NCI-H2029 (cell line): ENCODE measurements around the gene CMSS1.
A peak's percentile ranks its signal among the peaks of the same experiment; 100 is the strongest.

Experiments
- DNase-seq: peaks from one replicate; lab custom pipeline; 2025; lab: John Stamatoyannopoulos, UW

The CMSS1 gene

GRCh38 chr3:100149130-100149529 lies 331.5 kb downstream of the CMSS1 start:
- peak; percentile 14 for DNase-seq

GRCh38 chr3:100149713-100150415 lies 332.2 kb downstream of the CMSS1 start:
- DNase-seq = no peak

GRCh38 chr3:100150473-100150872 lies 332.8 kb downstream of the CMSS1 start:
- no peak for DNase-seq

- DNase-seq = no peak
These were observed 333.5 kb downstream of the CMSS1 start for GRCh38 chr3:100151024-100151707.

- no peak for DNase-seq
These were observed 336.5 kb downstream of the CMSS1 start for GRCh38 chr3:100154171-100154570.

DNA sequence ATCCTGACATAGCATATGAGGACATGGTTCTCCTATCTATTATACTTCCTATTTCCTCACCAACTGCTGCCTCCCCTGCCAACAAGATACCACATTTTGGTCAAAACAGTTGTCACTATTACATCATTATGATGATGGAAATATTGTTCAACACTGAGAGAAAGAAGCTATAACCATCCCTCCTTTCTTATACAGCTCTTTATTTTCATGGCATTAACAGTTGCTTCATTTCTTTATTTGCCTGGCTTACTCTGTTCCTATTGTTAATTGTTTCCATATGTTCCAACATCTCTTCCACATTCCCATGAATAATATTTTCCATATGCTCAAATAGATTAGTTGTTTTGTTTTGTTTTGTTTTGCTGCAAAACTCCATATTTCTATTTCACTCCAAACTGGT lies 337.5 kb downstream of the CMSS1 start:
- no peak for DNase-seq

DNA sequence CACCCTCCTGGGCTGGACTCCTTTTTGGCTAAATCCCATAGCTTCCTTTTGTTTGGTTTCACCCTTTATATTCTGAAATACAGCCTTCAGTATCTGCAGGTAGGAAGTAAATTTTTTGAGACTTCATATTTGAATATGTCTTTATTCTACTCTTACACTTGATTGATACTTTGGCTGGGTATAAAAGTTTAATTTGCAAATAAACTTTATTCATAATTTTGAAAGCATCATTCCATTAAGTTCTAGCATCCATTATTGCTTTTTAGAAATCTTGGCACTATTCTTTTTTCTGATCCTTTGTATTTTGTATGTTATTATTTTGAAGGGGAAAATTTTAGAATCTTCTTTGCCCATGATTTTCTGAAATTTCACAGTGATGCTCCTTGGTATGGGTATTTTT lies 337.9 kb downstream of the CMSS1 start:
- DNase-seq = no peak

DNA sequence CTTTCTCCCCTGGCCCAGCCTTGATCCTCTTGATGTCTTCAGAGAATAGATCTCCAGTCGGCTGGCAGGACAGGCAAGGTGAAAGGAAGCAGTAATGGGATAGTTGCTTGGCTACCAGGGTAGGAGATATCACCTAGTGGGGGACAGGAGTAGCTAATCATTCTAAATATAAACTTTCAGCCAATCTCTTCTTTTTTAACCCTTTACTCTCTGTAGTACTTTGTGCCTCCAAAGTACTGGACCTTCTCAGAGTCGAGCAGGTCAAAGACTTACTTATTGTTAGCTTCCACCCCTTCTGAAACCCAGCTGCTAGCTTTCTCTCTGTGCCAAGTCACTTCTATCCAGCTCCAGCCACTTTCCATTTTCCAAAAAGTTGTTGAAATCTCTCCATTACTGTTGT lies 340.0 kb downstream of the CMSS1 start:
- no peak for DNase-seq

GRCh38 chr3:100158918-100159330 lies 341.3 kb downstream of the CMSS1 start:
- DNase-seq = peak; percentile 62

DNA sequence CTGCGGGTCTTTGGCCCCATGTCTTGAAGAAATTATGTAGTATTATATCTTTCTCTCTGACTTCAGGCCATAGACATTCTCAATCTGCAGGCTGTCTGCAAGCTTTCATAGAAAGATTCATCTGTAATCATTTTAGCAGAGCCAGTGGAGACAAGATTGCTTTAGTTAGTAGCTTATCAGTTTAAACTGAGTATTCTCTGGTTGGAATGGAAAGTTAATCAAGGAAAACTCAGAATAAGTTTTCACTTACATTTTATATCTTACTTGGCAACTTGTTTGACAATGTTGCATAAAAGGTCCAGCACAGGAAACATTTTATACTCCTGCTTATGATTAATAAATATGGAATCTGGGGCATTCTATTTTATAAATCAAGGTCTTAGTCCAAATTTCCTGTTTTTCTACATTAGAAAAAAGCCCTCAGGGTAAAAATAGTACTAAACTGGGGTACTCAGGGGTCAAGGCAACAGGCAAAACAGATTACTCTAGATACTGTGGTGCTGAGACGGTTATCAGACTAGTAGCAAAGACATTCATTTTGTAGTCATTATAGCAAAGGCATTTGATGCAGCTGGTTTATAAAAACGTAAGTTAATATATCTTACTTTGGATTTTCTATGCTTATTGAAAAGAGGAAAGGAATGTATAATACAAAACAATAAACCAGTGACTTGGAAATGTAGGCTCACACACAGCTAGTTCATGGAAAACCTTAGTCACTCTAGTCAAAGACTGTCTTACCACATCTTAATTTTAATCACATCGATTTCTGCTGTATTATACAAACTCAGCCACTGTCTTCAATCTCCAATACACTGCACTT lies 341.9 kb downstream of the CMSS1 start:
- DNase-seq = no peak

GRCh38 chr3:100160521-100160920 lies 342.9 kb downstream of the CMSS1 start:
- DNase-seq = no peak

GRCh38 chr3:100163787-100164186 lies 346.1 kb downstream of the CMSS1 start:
- DNase-seq = no peak

- DNase-seq = no peak
These were observed 347.1 kb downstream of the CMSS1 start for GRCh38 chr3:100164743-100165142.

DNA sequence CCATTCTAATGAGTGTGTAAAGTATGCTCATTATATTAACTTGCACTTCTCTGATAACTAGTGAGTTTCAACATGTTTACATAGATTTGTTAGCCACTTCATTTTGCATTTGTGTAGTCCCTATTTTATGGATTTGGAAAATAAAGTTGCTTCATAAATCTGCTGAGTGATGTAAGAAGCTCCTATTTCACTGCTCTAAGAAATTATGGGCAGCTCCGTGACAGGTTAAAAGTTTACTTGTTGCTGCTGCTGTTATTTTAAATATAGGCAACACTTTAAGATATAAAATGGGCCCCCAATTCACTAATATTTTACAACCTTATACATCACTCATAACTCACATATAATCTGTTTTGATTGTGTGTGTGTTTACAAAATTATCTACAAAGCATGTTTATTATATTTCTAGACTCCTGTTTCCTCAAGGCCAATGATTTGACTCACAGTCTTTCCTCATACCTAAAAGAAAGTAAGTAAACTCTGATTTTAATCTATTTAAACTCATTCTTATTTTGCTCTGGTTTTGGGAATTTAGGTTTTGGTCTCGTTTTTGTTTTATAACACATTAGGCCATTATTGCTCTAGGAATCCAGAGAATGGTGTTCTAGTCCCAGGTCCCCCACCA lies 348.4 kb downstream of the CMSS1 start:
- DNase-seq = no peak

DNA sequence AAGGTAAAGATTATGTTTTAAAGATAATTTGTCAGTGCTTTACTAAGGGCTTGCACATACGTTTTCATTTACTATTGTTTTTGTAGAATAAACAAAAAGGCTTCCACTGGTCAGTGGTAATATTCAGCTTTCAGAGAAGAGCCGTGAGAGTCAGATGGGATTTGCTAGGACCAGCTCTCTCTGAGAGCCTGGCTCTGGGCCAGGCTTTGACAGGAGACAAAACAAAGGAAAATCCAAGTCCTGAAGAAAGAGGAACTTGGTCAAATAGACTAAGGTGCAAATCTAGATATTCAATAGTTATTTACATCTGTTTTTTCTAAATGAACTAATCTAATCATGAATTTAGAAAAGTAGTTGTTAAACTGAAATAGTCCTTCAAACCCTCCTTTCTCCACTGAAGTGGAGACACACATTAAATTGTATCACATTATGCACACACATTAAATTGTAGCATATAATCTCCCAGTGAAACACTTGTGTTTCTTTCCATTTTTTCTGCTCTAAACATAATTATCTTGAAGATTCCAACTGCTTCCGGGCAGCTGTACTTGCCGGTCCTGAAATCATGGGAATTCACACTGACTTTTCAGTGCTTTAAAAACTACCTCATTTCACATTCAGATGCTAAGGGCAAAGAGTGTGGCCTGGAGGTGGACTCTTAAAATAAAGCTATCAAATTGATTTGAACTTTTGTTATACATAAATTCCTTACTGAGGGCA lies 351.7 kb downstream of the CMSS1 start:
- peak; percentile 19 for DNase-seq

- no peak for DNase-seq
These were observed 352.8 kb downstream of the CMSS1 start for GRCh38 chr3:100170486-100170885.

- no peak for DNase-seq
These were observed 353.7 kb downstream of the CMSS1 start for GRCh38 chr3:100171211-100171914.

DNA sequence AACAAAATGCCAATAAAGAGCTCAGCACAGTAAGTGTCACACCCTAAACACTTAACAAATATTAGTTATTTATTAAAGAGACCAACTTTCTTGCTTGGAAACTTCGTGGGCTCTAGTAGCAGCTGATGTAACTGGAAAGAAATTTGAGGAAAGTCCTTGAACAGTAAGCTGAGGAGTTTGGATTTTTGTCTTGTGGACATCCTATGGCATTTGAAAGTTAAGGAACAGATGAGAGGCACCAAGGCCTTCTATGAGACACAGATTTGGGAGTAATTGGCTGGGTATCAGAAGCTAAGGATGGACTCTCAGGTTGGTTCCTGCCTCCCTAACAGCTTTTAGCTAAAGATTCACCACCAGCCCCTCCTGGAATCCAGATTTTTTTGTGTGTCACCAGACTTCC lies 356.3 kb downstream of the CMSS1 start:
- DNase-seq = no peak

DNA sequence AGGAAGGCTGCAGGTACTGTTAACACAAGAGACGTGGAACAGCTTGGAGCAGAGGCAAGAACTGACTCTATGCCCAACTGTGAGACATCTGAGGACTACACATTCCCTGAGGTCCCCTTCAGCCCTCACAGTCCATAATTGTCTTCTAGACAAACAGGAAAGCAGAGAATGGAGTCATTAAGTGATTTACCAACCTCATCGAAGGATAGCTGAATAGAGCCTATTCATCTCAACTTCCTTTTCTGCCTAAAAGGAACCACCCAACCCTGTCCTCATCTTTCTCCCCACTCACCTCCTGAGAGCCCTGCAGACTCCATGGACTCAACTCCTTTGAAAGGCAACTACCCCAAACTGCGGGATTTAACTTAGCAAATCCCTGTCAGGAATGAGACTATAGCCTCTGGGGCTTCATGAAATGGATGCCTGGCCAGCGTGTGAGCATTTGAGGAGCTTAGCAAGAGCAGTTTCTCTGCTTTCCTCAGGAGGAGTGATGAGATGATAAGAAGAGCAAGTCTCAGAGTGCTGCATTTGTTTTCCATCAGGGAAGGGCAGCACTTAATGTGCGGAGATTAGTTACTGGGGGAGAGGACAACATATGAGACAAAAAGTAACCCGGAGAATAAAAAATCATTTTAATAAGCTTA lies 358.1 kb downstream of the CMSS1 start:
- DNase-seq = no peak

- DNase-seq = no peak
These were observed 362.2 kb downstream of the CMSS1 start for GRCh38 chr3:100179692-100180349.
